Neural cell (in vitro differentiated cells): ENCODE data around the gene ADGRG6.

Experiments
- POLR2AphosphoS5 ChIP-seq: IDR thresholded peaks from 2 replicates; pipeline ENCODE4 v1.6.1; 2012
- TAF1 ChIP-seq: IDR thresholded peaks from 2 replicates; pipeline ENCODE4 v1.6.1; 2012; ENCODE audit warnings: low read depth

DNA sequence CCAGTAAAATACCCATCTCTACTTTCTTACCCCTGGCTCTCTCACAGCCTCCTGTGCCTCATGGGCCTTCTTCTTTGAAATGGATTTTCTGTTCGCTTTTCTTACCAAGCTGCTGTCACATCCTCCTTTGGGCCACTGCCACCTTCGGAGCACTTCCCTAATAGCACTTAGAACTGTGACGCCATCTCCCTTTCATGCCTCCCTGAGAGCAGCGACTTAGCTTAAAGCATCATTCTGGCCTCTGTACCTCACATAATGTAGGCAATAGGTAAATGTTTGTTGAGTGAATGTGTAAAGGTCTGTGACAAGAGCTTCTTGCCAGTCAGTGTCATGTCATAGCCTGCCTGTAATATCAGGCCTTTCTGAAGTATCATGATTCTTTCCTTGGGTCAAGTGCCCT lies 78.8 kb downstream of the ADGRG6 start:
- TF ChIP-seq POLR2AphosphoS5 (no peak), TAF1 (no peak)
